ENCODE data around the gene BRIP1.

GRCh38 chr17:61832463-61832862 lies 30.9 kb downstream of the BRIP1 start:
- TF ChIP-seq POLR2A (IDR thresholded peaks at IDR 0.05; ENCODE audit: low read depth, low read length) (no peak), TAF1 (IDR thresholded peaks at IDR 0.05; ENCODE audit: borderline replicate concordance, low read depth, low read length) (no peak)
